ENCODE results near the gene OSGEPL1.
"Not testable (repeated sequence)": the region's sequence is repeated elsewhere in the genome, so short reads cannot be mapped to it uniquely, and the experiment has no call there.

OSGEPL1 gene

GRCh38 chr2:189726849-189727248 is 35.7 kb downstream of the OSGEPL1 start:
- no peak for DNase-seq

- no peak for DNase-seq
Measured at GRCh38 chr2:189726271-189726670, 36.3 kb downstream of the OSGEPL1 start.

GRCh38 chr2:189723192-189723591 is 39.4 kb downstream of the OSGEPL1 start:
- DNase-seq, result no peak

GRCh38 chr2:189719571-189719970 is 43.0 kb downstream of the OSGEPL1 start:
- peak; percentile 34 for DNase-seq

- DNase-seq, result not testable (repeated sequence)
Measured at GRCh38 chr2:189717593-189717992, 45.0 kb downstream of the OSGEPL1 start.

GRCh38 chr2:189709501-189710221 is 52.9 kb downstream of the OSGEPL1 start:
- no peak for DNase-seq

GRCh38 chr2:189702071-189702470 is 60.5 kb downstream of the OSGEPL1 start:
- peak; percentile 63 for DNase-seq

GRCh38 chr2:189700681-189701080 is 61.9 kb downstream of the OSGEPL1 start:
- DNase-seq, result no peak

GRCh38 chr2:189698020-189698887 is 64.3 kb downstream of the OSGEPL1 start:
- peak; percentile 89 for DNase-seq
